Epithelial cell of esophagus (primary cell): Measurements from ENCODE around the gene ACOX2.

Source experiments
- DNase-seq: peaks from one replicate; pipeline ENCODE4 v3.0.0; 2010; ENCODE audit warnings: low read depth
- H3K4me3 ChIP-seq: 2 replicates; pipeline ENCODE4 v1.5.1; 2011; ENCODE audit warnings: mild to moderate bottlenecking, low read length, control low read depth
- TF ChIP-seq, protein P1 (sequence below): IDR thresholded peaks from 2 replicates; pipeline ENCODE4 v1.5.1; 2011; ENCODE audit warnings: low read depth, mild to moderate bottlenecking, low read length, control low read depth, inconsistent platforms; ENCODE audit not compliant: insufficient read depth; ENCODE audit errors: missing control alignments

The ACOX2 gene

GRCh38 chr3:58502872-58503271 is 34.1 kb downstream of the ACOX2 start:
- no peak overlapping the region for H3K4me3 ChIP-seq
- DNase-seq = no peak
- TF ChIP-seq, protein P1, sequence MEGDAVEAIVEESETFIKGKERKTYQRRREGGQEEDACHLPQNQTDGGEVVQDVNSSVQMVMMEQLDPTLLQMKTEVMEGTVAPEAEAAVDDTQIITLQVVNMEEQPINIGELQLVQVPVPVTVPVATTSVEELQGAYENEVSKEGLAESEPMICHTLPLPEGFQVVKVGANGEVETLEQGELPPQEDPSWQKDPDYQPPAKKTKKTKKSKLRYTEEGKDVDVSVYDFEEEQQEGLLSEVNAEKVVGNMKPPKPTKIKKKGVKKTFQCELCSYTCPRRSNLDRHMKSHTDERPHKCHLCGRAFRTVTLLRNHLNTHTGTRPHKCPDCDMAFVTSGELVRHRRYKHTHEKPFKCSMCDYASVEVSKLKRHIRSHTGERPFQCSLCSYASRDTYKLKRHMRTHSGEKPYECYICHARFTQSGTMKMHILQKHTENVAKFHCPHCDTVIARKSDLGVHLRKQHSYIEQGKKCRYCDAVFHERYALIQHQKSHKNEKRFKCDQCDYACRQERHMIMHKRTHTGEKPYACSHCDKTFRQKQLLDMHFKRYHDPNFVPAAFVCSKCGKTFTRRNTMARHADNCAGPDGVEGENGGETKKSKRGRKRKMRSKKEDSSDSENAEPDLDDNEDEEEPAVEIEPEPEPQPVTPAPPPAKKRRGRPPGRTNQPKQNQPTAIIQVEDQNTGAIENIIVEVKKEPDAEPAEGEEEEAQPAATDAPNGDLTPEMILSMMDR = no peak

DNA sequence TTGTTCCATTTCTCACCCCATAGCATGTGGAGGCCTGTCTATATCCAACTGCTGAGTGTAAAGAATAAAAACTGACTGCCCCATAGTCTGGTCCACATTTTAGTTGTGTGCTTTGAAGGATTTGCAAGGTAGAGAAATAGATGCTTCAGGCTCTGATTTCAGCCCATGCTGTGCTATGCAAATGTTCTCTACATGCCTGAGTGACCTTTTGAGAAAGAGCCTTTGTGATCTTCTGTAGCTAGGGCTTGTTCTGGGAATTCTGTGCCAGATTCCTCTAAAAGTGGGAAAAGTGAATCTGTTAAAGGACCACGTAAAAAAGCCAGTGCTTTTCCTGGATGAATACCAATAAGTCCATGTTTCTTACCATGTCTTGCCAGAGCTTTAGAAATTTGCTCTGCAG is 39.9 kb downstream of the ACOX2 start:
- TF ChIP-seq, protein P1 = no peak
- no peak overlapping the region for H3K4me3 ChIP-seq
- DNase-seq = peak; percentile 24

DNA sequence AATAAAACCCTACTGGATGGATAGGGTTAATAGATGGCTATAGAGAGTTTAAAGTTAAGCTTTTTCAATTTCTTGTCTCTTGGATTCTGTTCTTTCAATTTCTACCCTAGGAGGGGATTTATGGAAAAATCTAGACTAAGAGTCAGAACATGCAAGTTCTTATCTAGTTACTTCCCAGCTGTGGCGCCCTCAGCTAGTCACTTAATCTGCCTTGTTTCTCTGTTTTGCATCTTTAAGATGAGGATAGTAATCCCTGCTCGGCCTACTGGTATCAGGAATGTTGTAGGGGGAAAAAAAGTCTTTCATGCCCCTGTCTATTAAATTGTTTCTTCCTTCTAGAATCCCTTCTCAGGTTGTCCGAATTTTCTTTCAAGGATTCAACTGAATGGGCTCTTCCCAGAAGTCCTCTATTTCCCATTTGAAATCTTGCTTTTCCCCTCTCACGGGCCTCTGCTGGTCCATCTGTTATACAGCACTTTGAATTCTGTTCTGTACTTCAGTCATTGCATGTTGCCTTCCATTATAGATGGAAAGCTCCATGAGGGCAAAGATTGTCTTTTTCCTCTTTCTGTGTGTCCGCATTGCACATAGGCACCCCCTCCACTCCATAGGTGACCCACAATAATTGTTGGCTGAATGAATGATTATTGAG is 40.7 kb downstream of the ACOX2 start:
- no peak for DNase-seq
- TF ChIP-seq, protein P1 = no peak
- H3K4me3 ChIP-seq = no peak overlapping the region

DNA sequence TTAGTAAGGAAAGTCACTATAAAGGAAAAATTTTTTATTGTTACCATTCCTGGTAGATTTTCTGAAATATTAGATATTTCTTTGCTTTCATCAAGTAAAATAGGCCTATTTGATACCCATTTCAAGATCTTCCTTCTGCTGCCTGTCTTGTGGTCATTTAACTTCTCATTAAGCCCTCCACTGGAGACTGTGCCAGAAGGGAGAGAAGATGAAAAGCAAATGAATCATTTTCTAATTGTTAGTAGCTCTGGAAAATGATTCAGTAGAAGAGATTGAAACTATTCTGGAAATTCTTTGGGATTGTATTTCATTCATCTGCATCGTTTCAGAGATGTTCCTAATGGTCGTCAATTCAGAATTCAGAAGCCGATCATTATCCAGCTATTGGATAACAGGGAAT is 41.9 kb downstream of the ACOX2 start:
- no peak for DNase-seq

DNA sequence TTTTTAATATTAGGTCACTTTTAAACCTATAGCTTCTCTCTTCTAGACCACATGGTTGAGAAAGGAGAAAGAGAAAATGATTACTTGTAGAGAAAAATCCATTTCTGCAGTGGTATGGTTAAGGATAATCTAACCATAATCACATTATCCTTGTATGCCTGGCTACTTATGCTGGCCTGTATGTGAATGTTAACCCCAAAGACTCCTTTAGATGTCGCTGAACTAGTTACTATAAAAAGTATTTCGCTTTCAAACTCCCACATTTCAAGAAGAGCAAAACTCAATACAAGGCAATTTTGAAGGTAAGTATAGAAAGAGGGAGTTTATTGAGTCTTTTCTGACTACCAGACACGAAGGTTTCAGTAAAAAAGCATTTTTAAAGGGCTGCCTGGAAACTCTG is 42.9 kb downstream of the ACOX2 start:
- H3K4me3 ChIP-seq = no peak overlapping the region

More for the DNA sequence above, 41.9 kb downstream of the ACOX2 start:
- no peak overlapping the region for H3K4me3 ChIP-seq
- TF ChIP-seq, protein P1 = no peak

DNA sequence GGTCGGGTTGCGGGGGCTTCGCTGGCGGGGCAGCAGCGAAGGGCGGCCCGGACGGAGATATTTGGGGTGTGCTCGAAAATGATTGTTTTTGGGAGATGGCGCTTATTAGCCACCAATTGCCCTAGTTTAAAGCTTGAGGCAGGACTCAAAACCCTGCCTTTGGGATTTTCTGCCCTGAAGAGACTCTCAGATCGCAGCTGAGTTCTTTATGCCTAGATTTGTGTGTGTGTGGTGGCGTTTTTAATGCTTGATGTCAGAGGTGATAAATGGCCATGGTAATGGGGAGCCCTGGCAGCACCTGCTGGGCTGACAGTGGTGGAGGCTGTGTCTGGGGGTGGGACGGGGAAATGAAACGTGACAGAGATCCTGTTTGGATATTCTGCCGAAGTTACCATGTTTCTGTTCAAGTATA is 44.5 kb downstream of the ACOX2 start:
- TF ChIP-seq, protein P1 = no peak
- peak; percentile 15 for DNase-seq
- peak overlapping the region; percentile 85 for H3K4me3 ChIP-seq

More for the DNA sequence above, 42.9 kb downstream of the ACOX2 start:
- TF ChIP-seq, protein P1 = no peak
- DNase-seq = no peak
